CD14-positive monocyte (primary cell): ENCODE measurements around the gene MRPL45. TPM values are rescaled to one million over a fixed set of nuclear protein-coding genes. Genes with fewer than 3 reads are reported as not detected.

Source experiments
- DNase-seq, 3 donors: peaks; one replicate each; pipeline ENCODE4 v3.0.0-alpha.2; 2011 to 2022
- H2AFZ ChIP-seq: 2 replicates; pipeline ENCODE4 v1.6.0; 2012; ENCODE audit warnings: mild to moderate bottlenecking, low read depth, low read length, inconsistent platforms; ENCODE audit not compliant: insufficient read depth, poor library complexity, severe bottlenecking
- H3K27ac ChIP-seq, 2 donors: 1 replicate in 1 of 2; 2 replicates in 1 of 2; pipeline ENCODE4 v1.5.1; 2012 to 2013; ENCODE audit warnings: low read length in 2 of 2, control low read depth in 1 of 2, inconsistent platforms in 1 of 2, low read depth in 1 of 2, mild to moderate bottlenecking in 1 of 2
- H3K27me3 ChIP-seq, 2 donors: one replicate each; pipeline versions ENCODE4 v1.6.0 to v1.6.1; 2011 to 2013; ENCODE audit warnings: low read length in 2 of 2; ENCODE audit not compliant: control insufficient read depth in 2 of 2, insufficient read depth in 2 of 2
- H3K36me3 ChIP-seq, 2 donors: replicated peaks in 1 of 2; 1 replicate in 1 of 2; 2 replicates in 1 of 2; pipeline versions ENCODE4 v1.5.1 to v1.6.1; 2012 to 2013; ENCODE audit warnings: low read length in 2 of 2, control low read depth in 1 of 2, inconsistent platforms in 1 of 2, mild to moderate bottlenecking in 1 of 2; ENCODE audit not compliant: insufficient read depth in 2 of 2, control insufficient read depth in 1 of 2
- H3K4me1 ChIP-seq, 2 donors: 1 replicate in 1 of 2; 2 replicates in 1 of 2; pipeline versions ENCODE4 v1.5.1 to v1.6.1; 2012 to 2013; ENCODE audit warnings: low read length in 2 of 2, control low read depth in 1 of 2, inconsistent platforms in 1 of 2, mild to moderate bottlenecking in 1 of 2, moderate library complexity in 1 of 2; ENCODE audit not compliant: insufficient read depth in 2 of 2, control insufficient read depth in 1 of 2
- H3K4me2 ChIP-seq: replicated peaks from 2 replicates; pipeline ENCODE3; 2012; ENCODE audit warnings: low read length, moderate library complexity, mild to moderate bottlenecking; ENCODE audit not compliant: poor library complexity, severe bottlenecking; ENCODE audit errors: extremely low read depth
- H3K4me3 ChIP-seq, 3 experiments: fragments of 200-600 bp in 1 of 3; sonication (generic) in 1 of 3; replicated peaks in 1 of 3; 1 replicate in 2 of 3; 2 replicates in 1 of 3; pipeline ENCODE4 v1.5.1; 2011 to 2013; ENCODE audit warnings: low read length in 3 of 3, mild to moderate bottlenecking in 3 of 3, control low read depth in 2 of 3, low read depth in 2 of 3, inconsistent platforms in 1 of 3, moderate library complexity in 1 of 3
- H3K79me2 ChIP-seq: 2 replicates; pipeline ENCODE4 v1.6.0; 2012; ENCODE audit warnings: mild to moderate bottlenecking, control low read depth, inconsistent platforms, low read length, moderate library complexity; ENCODE audit not compliant: insufficient read depth
- H3K9ac ChIP-seq: 2 replicates; pipeline ENCODE4 v1.6.0; 2017; ENCODE audit warnings: low read length, mild to moderate bottlenecking; ENCODE audit not compliant: insufficient read depth, poor library complexity, severe bottlenecking
- H3K9me3 ChIP-seq, 2 donors: replicated peaks in 1 of 2; 1 replicate in 1 of 2; 2 replicates in 1 of 2; pipeline versions ENCODE4 v1.5.1 to v1.6.1; 2012 to 2013; ENCODE audit warnings: low read length in 2 of 2, control low read depth in 1 of 2; ENCODE audit not compliant: control insufficient read depth in 1 of 2, insufficient read depth in 1 of 2
- H4K20me1 ChIP-seq: 2 replicates; pipeline ENCODE4 v1.6.0; 2012; ENCODE audit warnings: mild to moderate bottlenecking, low read length, control low read depth, moderate library complexity; ENCODE audit not compliant: insufficient read depth
- H3K27ac Mint-ChIP-seq, 7 donors: one replicate each; pipeline ENCODE4 v1.8.0; 2020; ENCODE audit warnings: mild to moderate bottlenecking in 7 of 7, mixed read lengths in 7 of 7, moderate library complexity in 6 of 7, inconsistent platforms in 2 of 7
- H3K27me3 Mint-ChIP-seq, 3 donors: one replicate each; pipeline ENCODE4 v1.8.0; 2021 to 2022; ENCODE audit warnings: low read depth in 3 of 3, mild to moderate bottlenecking in 3 of 3, mixed read lengths in 3 of 3, moderate library complexity in 3 of 3, inconsistent platforms in 1 of 3
- H3K36me3 Mint-ChIP-seq, 2 donors: one replicate each; pipeline ENCODE4 v1.8.0; 2020; ENCODE audit warnings: mixed read lengths in 2 of 2, inconsistent platforms in 1 of 2, mild to moderate bottlenecking in 1 of 2
- H3K4me1 Mint-ChIP-seq: one replicate; pipeline ENCODE4 v1.8.0; 2020; ENCODE audit warnings: mild to moderate bottlenecking, mixed read lengths
- H3K4me3 Mint-ChIP-seq, 2 donors: one replicate each; pipeline ENCODE4 v1.8.0; 2020; ENCODE audit warnings: mild to moderate bottlenecking in 2 of 2, mixed read lengths in 2 of 2, moderate library complexity in 1 of 2
- H3K9me3 Mint-ChIP-seq, 7 donors: one replicate each; pipeline ENCODE4 v1.8.0; 2020 to 2022; ENCODE audit warnings: mixed read lengths in 7 of 7, mild to moderate bottlenecking in 6 of 7, moderate library complexity in 6 of 7, inconsistent platforms in 2 of 7
- WGBS: methylation state at CpG from one replicate; pipeline ENCODE4 v1.1.5; 2013; ENCODE audit warnings: missing lambda C conversion rate; ENCODE audit not compliant: insufficient coverage; 5-methylcytosine and 5-hydroxymethylcytosine counted together
- intact Hi-C, 2 donors: fragments of 100-400 bp; cut with micrococcal nuclease; formaldehyde crosslinking; loops; one replicate each; pipeline versions ENCODE4 v1.15.0 to v1.15.1; 2023
- polyA plus RNA-seq, 3 donors: library from polyadenylated mRNA; depleted of rRNA in 1 of 3; unstranded in 2 of 3; stranded (reverse) in 1 of 3; fragments of 300-500 nt in 2 of 3; fragments of >200 nt in 1 of 3; fragmentation: Illumina TruSeq in 2 of 3; gene quantifications; 1 replicate in 2 of 3; 2 replicates in 1 of 3; pipeline ENCODE4 v1.2.3, GENCODE V29; 2012 to 2021
- TF ChIP-seq, protein P1 (sequence below): fragments of 200-600 bp; IDR thresholded peaks from one replicate; pipeline ENCODE4 v1.8.0; 2022; ENCODE audit warnings: antibody characterized with exemption, mild to moderate bottlenecking

Gene MRPL45
- polyA plus RNA-seq, 3 donors: 18.3 to 20.8 (median 19.8) TPM

DNA sequence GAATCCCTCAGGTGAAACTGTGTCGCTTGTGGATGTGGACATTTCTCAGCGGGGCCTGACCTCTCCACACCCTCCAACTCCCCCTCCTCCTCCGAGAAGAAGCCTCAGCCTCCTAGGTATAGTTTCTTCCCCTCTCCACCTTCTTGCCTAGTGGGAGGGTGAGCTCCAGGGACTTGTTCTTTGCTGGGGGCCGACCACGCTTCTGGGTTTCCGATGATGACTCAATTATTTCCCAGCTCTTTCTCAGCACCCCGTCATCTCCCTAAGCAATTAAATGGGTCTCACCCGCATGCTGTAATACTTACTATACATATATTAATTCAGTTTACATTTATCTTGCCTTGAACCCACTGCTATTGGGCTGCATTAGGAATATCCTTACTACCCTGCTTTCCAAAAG lies 67.8 kb downstream of the MRPL45 start:
- no peaks in the 10 kb centered on the region for H3K9me3 ChIP-seq
- Mint-ChIP-seq H3K36me3 (peaks cover 54 to 62% of the 10 kb centered on the region in 2 donors), H3K4me1 (no peaks in the 10 kb centered on the region), H3K4me3 (no peak overlapping the region), H3K27ac (no peak overlapping the region), H3K27me3 (no peaks in the 10 kb centered on the region), H3K9me3 (no peaks in the 10 kb centered on the region)
- H3K27me3 ChIP-seq: no peaks in the 10 kb centered on the region
- H3K27ac ChIP-seq: no peak overlapping the region
- TF ChIP-seq, protein P1, sequence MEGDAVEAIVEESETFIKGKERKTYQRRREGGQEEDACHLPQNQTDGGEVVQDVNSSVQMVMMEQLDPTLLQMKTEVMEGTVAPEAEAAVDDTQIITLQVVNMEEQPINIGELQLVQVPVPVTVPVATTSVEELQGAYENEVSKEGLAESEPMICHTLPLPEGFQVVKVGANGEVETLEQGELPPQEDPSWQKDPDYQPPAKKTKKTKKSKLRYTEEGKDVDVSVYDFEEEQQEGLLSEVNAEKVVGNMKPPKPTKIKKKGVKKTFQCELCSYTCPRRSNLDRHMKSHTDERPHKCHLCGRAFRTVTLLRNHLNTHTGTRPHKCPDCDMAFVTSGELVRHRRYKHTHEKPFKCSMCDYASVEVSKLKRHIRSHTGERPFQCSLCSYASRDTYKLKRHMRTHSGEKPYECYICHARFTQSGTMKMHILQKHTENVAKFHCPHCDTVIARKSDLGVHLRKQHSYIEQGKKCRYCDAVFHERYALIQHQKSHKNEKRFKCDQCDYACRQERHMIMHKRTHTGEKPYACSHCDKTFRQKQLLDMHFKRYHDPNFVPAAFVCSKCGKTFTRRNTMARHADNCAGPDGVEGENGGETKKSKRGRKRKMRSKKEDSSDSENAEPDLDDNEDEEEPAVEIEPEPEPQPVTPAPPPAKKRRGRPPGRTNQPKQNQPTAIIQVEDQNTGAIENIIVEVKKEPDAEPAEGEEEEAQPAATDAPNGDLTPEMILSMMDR: no peak
- H4K20me1 ChIP-seq: peaks cover 11% of the 10 kb centered on the region
- no peak overlapping the region for H2AFZ ChIP-seq
- 90% methylated on average over 2 of the region's 8 CpGs for WGBS
- H3K79me2 ChIP-seq: peaks cover 3% of the 10 kb centered on the region
- H3K9ac ChIP-seq: no peak overlapping the region
- H3K4me2 ChIP-seq: no peak overlapping the region
- DNase-seq: no peak
- H3K4me3 ChIP-seq: no peak overlapping the region
- H3K36me3 ChIP-seq: peaks cover 34 to 88% of the 10 kb centered on the region in 2 donors
- intact Hi-C loops: no loop called here
- no peaks in the 10 kb centered on the region for H3K4me1 ChIP-seq

DNA sequence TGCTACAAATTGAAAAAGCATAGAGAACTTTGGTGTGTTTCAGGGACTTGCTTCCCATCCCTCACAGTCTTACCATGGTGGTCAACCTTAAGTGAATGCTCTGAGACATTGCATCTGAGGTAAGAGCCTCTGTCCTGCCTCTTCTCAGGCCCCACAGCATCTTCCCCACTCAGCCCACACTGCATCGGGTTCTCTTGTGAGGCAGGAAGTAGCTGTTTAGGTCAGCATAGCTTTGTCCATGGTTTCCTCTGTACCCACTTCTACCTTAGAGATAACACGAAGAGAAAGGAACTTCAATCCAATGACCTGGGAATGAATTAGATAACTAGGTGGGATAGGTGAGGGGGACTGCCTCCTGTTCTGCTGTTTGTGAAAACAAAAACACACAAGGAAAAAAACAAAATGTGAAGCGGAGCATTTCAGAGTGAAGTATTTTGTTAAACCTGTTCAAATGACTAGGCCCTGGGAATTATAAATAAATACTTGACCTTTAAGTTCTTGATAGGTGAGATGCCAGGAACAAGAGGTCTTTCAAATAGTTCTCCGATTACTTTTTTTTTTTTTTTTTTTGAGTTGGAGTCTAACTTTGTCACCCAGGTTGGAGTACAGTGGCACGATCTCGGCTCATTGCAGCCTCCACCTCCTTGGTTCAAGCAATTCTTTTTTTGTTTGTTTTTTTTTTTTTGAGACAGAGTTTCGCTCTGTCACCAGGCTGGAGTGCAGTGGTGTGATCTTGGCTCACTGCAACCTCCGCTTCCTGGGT lies 72.3 kb downstream of the MRPL45 start:
- WGBS: 100% methylated on average over 1 of the region's 8 CpGs
- DNase-seq: no peak
- no peaks in the 10 kb centered on the region for H3K9me3 ChIP-seq
- Mint-ChIP-seq H3K27ac (peak overlapping the region in 2 of 7 donors; percentile 36 to 48), H3K27me3 (no peaks in the 10 kb centered on the region), H3K4me1 (no peaks in the 10 kb centered on the region), H3K4me3 (no peak overlapping the region), H3K9me3 (peaks cover 0 to 3% (median 0%) of the 10 kb centered on the region in 7 donors), H3K36me3 (peaks cover 63 to 92% of the 10 kb centered on the region in 2 donors)
- TF ChIP-seq, protein P1: no peak
- H3K9ac ChIP-seq: no peak overlapping the region
- no peaks in the 10 kb centered on the region for H3K4me1 ChIP-seq
- peaks cover 50 to 95% of the 10 kb centered on the region in 2 donors for H3K36me3 ChIP-seq
- no peak overlapping the region for H2AFZ ChIP-seq
- no peak overlapping the region for H3K4me2 ChIP-seq
- H3K79me2 ChIP-seq: no peaks in the 10 kb centered on the region
- H3K27ac ChIP-seq: no peak overlapping the region
- H4K20me1 ChIP-seq: no peaks in the 10 kb centered on the region
- no peaks in the 10 kb centered on the region for H3K27me3 ChIP-seq
- H3K4me3 ChIP-seq: no peak overlapping the region
- intact Hi-C loops: no loop called here

Other genes starting within 250 kb of the MRPL45 start
- not detected for gene TBC1D3C, start 228.5 kb upstream of the MRPL45 start, polyA plus RNA-seq
- gene TBC1D3E, start 169.2 kb upstream of the MRPL45 start, polyA plus RNA-seq: not detected
- gene TBC1D3, start 104.6 kb upstream of the MRPL45 start, polyA plus RNA-seq: 10 to 100 TPM in 1 of 3 donors, not detected in 2; 13.4 TPM
- not detected for gene GPR179, start 46.8 kb downstream of the MRPL45 start, polyA plus RNA-seq
- 10 to 100 TPM in 1 of 3 donors, under 1 TPM in 2; 0.14 to 13.2 (median 0.15) TPM for gene SOCS7, start 54.7 kb downstream of the MRPL45 start, polyA plus RNA-seq
- under 1 TPM; 0.03 to 0.21 (median 0.09) TPM for gene ARHGAP23, start 131.3 kb downstream of the MRPL45 start, polyA plus RNA-seq